GM23248 (cell line): ENCODE results near the gene OR4D11.

Experiments used
- EZH2 ChIP-seq: fragments of 200-600 bp; sonication (generic); IDR thresholded peaks from 2 replicates; pipeline ENCODE4 v1.6.1; 2018; ENCODE audit warnings: antibody characterized with exemption, mild to moderate bottlenecking; ENCODE audit not compliant: insufficient read depth, poor library complexity, severe bottlenecking
- EZH2phosphoT487 ChIP-seq: fragments of 200-600 bp; sonication (generic); IDR thresholded peaks from 2 replicates; pipeline ENCODE4 v1.6.1; 2018; ENCODE audit warnings: antibody characterized with exemption, moderate library complexity, mild to moderate bottlenecking, low read depth; ENCODE audit not compliant: insufficient read depth

DNA sequence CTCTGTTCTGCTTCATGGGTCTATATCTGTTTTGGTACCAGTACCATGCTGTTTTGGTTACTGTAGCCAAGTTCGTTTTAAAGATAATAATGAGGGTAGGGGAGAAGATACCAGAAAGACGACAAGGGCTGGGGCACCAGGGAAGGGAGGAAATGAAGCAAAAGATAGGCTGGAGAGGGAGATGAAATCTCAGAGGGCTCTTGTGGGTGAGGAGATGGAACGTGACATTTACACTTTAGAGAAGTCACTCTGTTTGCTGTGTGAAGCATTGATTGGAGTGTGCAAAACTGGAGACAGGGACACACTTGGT, 41.4 kb downstream of the OR4D11 start:
- no peak for TF ChIP-seq EZH2
- TF ChIP-seq EZH2phosphoT487: no peak
